AG08395 (cell line): ENCODE results near the gene CNTN4.

Experiments used
- DNase-seq: peaks from one replicate; pipeline ENCODE4 v3.0.0; 2012; ENCODE audit warnings: mixed read lengths, low spot score

Gene CNTN4

GRCh38 chr3:3064297-3064696 lies 965.6 kb downstream of the CNTN4 start:
- no peak for DNase-seq

GRCh38 chr3:3065876-3066275 lies 967.2 kb downstream of the CNTN4 start:
- DNase-seq, result no peak

GRCh38 chr3:3066378-3066777 lies 967.7 kb downstream of the CNTN4 start:
- no peak for DNase-seq

- DNase-seq, result no peak
These were observed 968.2 kb downstream of the CNTN4 start for GRCh38 chr3:3066910-3067309.

- no peak for DNase-seq
These were observed 969.8 kb downstream of the CNTN4 start for GRCh38 chr3:3068358-3068881.

- no peak for DNase-seq
These were observed 971.1 kb downstream of the CNTN4 start for GRCh38 chr3:3069723-3070122.

- no peak for DNase-seq
These were observed 972.5 kb downstream of the CNTN4 start for GRCh38 chr3:3071136-3071535.

GRCh38 chr3:3074551-3075257 lies 976.0 kb downstream of the CNTN4 start:
- DNase-seq, result no peak

GRCh38 chr3:3080309-3080708 lies 981.6 kb downstream of the CNTN4 start:
- DNase-seq, result no peak

- no peak for DNase-seq
These were observed 982.9 kb downstream of the CNTN4 start for GRCh38 chr3:3081381-3082233.

- DNase-seq, result no peak
These were observed 983.7 kb downstream of the CNTN4 start for GRCh38 chr3:3082234-3082924.

GRCh38 chr3:3084890-3085289 lies 986.2 kb downstream of the CNTN4 start:
- no peak for DNase-seq

GRCh38 chr3:3085782-3086181 lies 987.1 kb downstream of the CNTN4 start:
- no peak for DNase-seq

GRCh38 chr3:3086239-3086638 lies 987.6 kb downstream of the CNTN4 start:
- no peak for DNase-seq

GRCh38 chr3:3087279-3087678 lies 988.6 kb downstream of the CNTN4 start:
- DNase-seq, result no peak

GRCh38 chr3:3087716-3088465 lies 989.2 kb downstream of the CNTN4 start:
- DNase-seq, result no peak

GRCh38 chr3:3089017-3089416 lies 990.4 kb downstream of the CNTN4 start:
- DNase-seq, result no peak

- no peak for DNase-seq
These were observed 999.3 kb downstream of the CNTN4 start for GRCh38 chr3:3097958-3098357.

- no peak for DNase-seq
These were observed 1003.2 kb downstream of the CNTN4 start for GRCh38 chr3:3101660-3102458.

GRCh38 chr3:3102751-3103150 lies 1004.1 kb downstream of the CNTN4 start:
- DNase-seq, result no peak

- no peak for DNase-seq
These were observed 1006.6 kb downstream of the CNTN4 start for GRCh38 chr3:3105246-3105645.
